Measurements from ENCODE around the gene RELN.

The RELN gene

DNA sequence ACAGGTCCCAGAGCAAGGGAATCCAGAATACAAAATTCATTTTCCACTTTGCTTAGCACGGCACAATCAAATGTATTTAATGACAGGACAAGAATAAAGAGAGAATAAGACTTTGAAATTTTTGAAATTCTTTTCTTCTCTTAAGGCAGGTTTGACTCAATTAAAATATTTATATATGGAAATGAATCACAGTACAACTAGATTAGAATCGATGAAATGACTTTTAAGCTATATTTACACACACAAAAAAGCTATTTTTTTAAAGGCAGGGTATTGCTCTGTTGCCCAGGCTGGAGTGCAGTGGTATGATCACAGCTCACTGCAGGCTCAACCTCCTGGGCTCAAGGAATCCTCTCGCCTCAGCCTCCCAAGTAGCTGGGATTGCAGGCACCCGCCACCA is 278.0 kb downstream of the RELN start:
- DNase-seq = no peak

DNA sequence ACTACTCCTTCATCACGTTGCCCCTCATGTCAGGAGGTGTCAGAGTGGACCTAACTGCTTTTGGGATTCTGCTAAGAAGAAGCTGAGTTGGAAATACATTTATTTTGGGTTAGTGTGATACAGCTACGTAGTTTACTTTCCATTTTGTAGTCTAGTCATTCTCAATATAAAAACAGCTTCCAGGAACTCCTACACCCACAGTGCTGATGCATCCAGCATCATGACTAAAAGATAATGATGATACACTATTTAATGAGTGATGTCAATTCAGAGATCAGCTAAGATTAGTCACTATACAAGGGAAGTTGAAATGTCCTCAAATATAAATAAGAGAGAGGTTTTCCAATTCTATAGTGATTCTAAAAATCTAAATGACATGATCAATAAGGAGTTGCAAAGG is 279.2 kb downstream of the RELN start:
- no peak for DNase-seq

DNA sequence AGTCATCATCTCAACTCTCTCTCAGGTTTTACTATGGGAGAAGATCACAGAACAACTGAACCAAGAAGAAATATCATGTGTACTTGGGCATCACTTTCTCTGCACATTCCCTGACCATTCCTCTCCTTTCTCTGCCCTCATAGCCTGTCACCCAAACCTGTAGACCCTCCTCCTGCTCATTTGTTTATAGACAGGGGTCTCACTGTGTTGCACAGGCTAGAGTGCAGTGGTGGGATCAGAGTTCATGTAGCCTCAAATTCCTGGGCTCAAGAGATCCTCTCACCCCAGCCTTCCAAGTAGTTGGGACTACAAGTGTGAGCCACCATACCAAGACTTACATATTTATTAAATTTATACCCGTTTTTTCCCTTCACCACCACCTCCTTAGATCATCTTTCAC is 282.7 kb downstream of the RELN start:
- no peak for DNase-seq

DNA sequence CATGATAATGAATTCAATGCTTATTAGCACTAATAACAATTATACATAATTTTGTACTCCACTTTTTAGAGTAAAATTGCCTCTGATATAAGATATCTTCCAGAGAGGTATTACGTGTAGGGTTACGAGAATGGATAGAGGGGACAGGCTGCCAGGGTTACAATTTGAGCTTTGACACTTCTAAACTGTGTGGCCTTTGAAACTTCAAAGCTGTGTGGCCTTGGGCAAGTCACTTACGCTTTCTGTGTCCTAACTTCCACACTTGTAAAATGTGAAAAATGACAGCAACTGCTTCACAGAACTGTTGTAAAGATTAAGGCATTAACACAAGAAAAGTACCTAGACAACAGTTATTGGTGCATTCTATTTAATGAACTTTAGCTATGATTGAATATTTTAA is 283.9 kb downstream of the RELN start:
- DNase-seq = no peak

- DNase-seq = peak; percentile 64
These were observed 284.8 kb downstream of the RELN start for GRCh38 chr7:103704701-103705100.

- DNase-seq = no peak
These were observed 286.5 kb downstream of the RELN start for GRCh38 chr7:103702982-103703381.

- no peak for DNase-seq
These were observed 287.0 kb downstream of the RELN start for GRCh38 chr7:103702454-103702853.

DNA sequence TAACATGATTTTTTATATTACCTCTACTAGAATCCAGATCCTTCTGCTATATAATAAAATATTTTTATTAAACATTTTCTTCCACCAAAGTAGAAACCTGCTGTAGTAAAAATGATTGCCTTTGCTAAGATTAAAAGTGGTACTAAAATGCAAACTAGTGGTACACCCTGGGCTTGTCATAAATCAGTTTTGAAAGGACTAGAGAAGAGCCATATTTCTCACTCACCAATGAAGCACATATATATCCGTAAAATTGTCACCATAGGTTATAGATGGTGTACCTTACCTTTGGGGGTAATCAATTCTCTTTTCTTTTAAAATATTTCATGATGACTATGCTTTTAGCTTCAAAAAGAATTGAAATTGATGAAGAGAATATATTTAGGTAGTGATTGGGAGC is 290.4 kb downstream of the RELN start:
- no peak for DNase-seq

GRCh38 chr7:103698064-103698463 is 291.4 kb downstream of the RELN start:
- no peak for DNase-seq

GRCh38 chr7:103695521-103695920 is 293.9 kb downstream of the RELN start:
- DNase-seq = no peak

DNA sequence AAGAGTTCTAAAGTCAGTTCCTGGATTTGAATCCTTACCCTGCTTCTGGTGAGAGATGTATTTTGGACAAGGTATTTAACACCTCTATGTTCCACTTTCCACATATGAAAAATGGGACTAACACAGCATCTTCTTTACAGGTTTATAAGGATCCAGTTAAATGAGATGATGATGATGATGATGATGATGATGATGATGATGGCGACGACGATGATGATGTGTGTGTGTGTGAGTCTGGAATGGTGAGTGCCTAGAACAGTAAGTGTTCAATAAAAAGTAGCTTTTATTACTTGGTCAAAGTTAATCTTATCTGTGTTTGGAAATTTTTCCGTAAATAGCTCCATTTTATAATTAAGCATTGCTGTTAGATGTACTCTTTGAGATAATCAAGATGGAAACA is 295.2 kb downstream of the RELN start:
- DNase-seq = no peak

DNA sequence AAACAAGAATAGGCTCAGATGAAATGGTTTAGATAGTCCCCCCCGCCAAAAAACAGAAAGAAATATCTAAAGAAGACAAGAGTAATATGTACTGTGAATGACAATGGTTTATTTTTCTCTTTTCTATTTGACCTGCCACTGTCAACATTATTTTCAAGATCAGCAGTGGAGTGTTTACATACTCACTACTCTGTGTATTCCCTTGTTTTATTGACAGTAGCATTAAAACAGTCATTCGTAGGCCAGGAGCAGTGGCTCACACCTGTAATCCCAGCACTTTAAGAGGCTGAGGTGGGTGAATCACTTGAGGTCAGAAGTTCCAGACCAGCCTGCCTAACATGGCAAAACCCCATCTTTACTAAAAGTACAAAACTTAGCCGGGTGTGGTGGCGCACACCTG is 298.2 kb downstream of the RELN start:
- DNase-seq = peak; percentile 79

- peak; percentile 75 for DNase-seq
These were observed 299.1 kb downstream of the RELN start for GRCh38 chr7:103690242-103690974.

DNA sequence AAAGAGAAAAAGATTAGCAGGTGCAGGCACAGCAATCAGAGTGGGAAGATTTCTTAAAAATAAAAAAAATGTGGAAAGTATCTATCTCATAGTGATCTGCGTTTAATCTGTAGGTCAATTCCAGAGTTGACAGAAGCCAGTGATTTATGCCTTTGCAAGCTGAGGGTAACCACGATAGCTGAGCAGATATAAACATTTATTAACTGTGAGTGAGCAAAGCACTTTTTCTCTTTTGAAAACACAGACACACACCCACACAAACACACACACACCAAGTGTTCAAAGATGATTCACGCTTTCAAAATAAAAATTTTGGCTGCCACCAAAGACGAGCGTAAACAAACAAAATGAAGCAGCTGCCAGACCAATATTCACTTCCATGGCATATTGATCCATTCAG is 300.2 kb downstream of the RELN start:
- DNase-seq = peak; percentile 70

GRCh38 chr7:103687951-103688350 is 301.5 kb downstream of the RELN start:
- peak; percentile 35 for DNase-seq

- DNase-seq = no peak
These were observed 302.2 kb downstream of the RELN start for GRCh38 chr7:103687272-103687671.

- peak; percentile 75 for DNase-seq
These were observed 302.7 kb downstream of the RELN start for GRCh38 chr7:103686763-103687162.

- DNase-seq = peak; percentile 89
These were observed 303.4 kb downstream of the RELN start for GRCh38 chr7:103686064-103686463.

- DNase-seq = peak; percentile 54
These were observed 303.8 kb downstream of the RELN start for GRCh38 chr7:103685646-103686045.

GRCh38 chr7:103683348-103683747 is 306.1 kb downstream of the RELN start:
- no peak for DNase-seq

DNA sequence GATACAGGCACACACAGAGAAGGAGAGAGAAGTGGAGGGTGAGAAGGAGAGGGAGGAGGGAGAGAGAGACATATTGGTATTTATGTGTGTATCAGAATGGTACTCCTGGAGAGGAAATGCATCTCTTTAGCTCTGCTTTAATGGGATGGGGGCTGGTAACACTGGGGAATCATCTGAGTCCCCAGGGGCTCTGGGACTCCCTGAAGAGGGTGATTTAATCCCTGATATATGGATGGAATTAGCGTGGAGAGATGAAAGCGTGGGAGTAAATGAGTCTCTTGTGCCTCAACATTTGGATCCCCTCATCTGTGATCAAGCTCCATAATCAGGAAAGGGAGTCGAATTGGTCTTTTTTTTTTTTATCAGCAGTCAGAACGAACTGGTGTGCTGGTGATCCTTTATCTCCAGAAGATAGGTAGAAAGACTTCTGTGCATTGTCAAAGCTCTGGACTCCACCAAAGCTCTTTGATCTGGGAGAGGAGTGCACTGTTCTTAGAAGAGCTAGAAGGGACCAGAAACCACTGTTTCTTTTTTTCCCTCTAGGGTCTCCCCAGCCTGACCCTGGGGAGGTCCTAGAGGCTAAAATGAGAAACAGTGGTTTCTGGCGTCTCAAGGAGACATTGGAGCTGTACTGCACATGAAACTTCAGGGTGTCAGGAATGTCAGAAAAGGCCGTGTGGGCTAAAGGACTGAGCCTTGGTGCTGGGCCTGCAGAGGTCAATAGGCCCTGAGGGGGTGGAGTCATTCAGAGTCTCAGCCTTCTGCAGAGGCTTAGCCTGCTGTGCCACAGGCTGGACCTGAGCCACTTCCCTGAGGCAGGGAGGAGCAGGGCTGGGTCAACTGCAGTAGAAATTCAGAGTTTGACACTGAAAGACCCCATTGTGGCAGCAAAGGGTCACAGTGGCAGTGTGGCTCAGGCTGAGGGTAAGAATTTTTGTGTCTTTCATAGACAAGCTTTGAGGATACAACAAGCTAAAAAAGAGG is 309.0 kb downstream of the RELN start:
- DNase-seq = no peak

DNA sequence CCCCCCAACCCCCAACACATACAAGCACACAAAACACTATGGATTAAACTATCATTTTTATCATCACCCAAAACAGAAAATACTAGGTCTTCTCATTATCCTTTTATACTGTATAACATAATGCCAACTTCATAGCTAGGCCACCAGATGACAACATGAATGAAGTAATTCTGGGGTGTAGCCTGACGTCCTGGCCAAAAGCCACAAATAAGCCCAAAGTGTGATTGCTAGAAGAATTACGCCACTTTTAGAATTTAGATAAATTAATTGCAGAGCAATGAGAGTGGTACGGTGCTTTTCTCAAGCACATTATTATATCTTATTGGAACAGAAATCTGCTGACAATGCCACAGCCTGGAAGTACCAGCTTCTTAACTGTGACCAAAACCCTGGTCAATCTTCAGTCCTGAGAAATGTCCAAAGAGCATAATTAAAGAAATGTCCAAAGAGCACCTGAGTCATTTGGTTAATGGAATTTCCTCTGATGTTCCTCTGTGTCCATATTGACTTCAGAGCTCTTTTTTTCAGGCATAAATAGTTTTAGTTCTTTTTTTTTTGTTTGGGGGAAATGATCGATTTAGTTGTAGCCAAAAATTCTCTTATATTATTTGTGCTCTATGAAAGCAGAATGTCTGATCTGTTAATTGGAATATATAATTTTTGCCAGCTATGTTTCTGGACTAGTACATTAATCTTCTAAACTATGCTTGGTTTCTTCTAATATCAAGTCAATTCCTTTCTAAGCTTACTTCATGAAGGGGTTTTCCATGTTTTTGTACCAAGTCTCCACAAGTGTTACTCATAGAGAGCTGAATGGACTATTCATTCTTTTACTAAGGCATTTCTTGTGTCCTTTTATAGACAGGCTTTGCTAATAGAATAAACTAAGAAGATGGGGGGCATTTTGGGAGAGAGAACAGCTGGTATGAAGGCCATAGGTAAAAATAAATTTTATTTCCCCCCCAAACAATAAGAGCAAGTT is 310.0 kb downstream of the RELN start:
- DNase-seq = no peak
